HG03342 (cell line): ENCODE data around the gene SPEG.

Experiments
- ATAC-seq: cut with Tn5 transposase; IDR thresholded peaks from one replicate; pipeline ENCODE4 v1.9.1; 2021; ENCODE audit warnings: mild to moderate bottlenecking, moderate library complexity; ENCODE audit not compliant: unreplicated experiment

Gene SPEG

GRCh38 chr2:219509780-219510511 is 75.3 kb downstream of the SPEG start:
- peak; percentile 66 for ATAC-seq

- no peak for ATAC-seq
Observed at GRCh38 chr2:219510512-219511135, 76.0 kb downstream of the SPEG start.

GRCh38 chr2:219511547-219512325 is 77.1 kb downstream of the SPEG start:
- no peak for ATAC-seq

- no peak for ATAC-seq
Observed at GRCh38 chr2:219512524-219513216, 78.0 kb downstream of the SPEG start.

GRCh38 chr2:219513787-219514186 is 79.1 kb downstream of the SPEG start:
- no peak for ATAC-seq

DNA sequence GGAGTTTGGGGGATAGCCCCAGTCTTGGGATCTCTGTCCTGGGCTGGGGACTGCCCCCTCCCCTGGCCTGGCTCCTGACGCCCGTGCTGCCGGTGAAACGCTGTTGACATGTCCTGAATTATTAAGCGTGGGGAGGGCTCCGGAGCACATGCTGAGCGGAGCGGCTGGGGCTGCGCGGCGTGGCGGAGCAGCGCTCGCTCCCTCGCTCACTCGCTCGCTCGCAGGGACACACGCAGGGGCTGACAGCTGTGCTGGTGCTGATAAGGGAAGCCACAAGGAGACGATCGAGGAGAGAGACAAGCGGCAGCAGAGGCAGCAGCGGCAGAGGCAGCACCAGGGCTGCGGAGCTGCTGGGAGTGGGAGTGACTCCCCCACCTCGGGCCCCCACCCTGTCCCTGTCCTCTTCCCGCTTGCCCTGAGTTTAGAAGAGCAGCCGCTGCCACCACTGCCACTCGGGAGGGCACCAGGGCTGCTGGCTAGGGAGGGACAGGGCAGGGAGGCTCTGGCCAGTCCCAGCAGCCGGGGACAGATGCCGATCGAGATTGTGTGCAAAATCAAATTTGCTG is 79.6 kb downstream of the SPEG start, which contains the start of gene ASIC4:
ASIC4 (plus strand) TSS at position 287 of the 566 bp plus-strand sequence; CDS start at position 530, 243 bp downstream.
- ATAC-seq: no peak

DNA sequence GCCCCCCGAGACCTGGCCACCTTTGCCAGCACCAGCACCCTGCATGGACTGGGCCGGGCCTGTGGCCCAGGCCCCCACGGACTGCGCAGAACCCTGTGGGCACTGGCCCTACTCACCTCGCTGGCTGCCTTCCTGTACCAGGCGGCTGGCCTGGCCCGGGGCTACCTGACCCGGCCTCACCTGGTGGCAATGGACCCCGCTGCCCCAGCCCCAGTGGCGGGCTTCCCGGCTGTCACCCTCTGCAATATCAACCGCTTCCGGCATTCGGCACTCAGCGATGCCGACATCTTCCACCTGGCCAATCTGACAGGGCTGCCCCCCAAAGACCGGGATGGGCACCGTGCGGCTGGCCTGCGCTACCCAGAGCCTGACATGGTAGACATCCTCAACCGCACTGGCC is 80.2 kb downstream of the SPEG start:
- ATAC-seq: no peak

GRCh38 chr2:219515874-219516629 is 81.4 kb downstream of the SPEG start:
- ATAC-seq: no peak

DNA sequence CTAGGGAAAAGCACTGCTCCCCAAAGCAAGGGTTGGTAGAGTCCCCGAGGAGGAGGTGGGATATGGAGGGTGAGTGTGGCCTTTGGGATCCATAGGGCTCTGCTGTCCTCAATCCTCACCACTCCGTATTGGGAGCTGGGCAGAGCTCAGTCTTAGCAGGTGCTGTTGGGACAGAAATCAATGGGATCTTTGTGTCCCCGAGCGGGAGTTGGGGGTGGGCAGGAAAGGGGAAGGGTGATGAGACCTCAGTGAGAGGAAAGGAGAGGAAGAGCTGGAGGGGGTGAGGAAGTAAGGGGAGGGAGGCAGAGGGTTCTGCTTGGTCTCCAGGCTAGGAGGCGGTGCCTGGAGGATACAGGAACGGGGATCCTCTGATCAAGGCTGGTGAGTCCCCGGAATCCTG is 82.2 kb downstream of the SPEG start:
- no peak for ATAC-seq

- no peak for ATAC-seq
Observed at GRCh38 chr2:219517954-219518778, 83.5 kb downstream of the SPEG start.

- no peak for ATAC-seq
Observed at GRCh38 chr2:219519526-219519916, 84.9 kb downstream of the SPEG start.

DNA sequence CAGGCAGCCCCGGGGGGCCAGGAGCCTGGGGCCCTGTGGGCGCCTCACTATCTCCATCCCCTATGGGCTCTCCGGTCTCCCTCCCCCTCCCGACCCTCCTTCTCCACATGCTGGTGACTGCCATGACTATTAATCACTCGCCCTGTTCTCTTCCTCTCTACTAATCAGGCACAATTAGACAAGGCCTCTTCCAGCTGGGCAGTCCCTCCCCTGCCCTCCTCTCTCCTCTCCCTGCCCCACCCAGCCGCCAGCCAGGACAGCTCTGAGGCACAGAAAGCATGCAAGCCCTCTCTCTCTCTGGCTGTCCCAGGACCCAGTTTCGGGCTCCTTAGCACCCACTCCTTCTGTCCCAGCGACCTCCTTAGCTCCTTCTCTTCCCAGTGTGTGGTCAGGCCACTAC is 85.4 kb downstream of the SPEG start:
- no peak for ATAC-seq

DNA sequence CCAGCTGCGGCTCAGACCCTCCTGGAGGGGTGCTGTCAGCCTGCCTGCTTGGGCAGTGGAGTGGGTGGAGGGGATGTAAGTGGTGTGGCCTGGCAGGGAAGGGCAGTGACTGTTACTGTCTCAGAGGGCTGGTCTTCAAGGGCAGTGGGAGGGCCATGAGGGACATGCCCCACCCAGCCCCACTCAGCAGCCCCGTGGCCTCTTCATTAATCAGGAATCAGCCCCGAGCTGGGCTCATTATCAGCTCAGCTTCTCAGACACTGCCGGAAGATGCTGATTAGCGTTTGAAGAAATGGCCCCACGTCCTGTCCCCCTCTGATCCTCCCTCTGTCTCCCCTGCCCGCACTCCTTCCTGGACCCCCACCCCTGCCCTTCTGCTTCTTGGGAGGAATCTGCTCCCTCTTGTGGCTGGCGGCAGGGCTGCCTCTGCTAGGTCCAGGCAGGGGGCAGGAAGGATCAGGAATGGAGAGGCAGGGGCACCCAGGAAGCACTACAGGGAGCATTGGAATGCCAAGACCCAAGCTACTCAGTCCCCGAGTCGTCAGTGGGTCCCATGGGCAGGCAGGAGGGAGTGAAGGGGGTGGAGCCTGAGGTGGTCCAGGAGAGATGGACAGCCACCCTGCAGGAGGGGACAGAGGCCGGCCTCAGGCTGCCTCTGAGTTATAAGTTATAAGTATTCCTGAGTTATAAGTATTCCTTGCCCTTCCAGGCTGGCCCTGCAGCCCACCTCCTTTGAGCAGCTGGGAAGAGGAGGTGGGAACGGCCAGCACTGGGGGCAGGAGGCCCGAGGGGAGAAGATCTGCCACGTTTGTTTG is 86.6 kb downstream of the SPEG start:
- no peak for ATAC-seq

- ATAC-seq: no peak
Observed at GRCh38 chr2:219522111-219523030, 87.7 kb downstream of the SPEG start.

DNA sequence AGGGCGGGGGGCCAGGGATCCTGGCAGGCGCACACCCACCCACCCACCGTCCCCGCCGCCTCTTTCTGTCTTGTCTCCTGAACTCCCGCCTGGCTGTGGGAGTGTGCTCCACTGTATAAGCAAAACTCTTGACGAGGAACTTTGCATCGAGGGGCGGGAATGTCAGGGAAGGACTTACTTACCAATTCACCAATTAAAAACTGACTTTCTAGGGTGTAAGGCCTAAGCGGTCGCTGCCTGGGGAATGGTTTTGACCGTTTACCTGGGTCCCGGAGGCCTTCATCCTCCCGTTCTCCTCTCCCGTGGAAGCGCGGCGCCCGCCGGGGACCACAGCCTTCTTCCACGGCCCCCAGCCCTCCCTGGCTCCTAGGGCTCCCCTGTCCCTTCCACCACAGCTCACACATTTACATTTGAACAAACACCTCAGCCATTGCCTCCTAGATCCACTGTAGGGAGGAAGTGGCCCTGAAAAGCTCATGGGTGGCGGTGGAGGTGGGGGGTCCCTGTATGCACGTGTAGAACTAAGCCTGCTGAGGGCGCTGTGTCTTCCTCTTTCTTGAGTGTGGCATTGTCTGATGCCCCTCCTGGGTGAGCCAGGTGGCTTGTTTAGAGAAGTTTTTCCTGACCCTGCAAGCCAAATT is 88.5 kb downstream of the SPEG start:
- no peak for ATAC-seq

DNA sequence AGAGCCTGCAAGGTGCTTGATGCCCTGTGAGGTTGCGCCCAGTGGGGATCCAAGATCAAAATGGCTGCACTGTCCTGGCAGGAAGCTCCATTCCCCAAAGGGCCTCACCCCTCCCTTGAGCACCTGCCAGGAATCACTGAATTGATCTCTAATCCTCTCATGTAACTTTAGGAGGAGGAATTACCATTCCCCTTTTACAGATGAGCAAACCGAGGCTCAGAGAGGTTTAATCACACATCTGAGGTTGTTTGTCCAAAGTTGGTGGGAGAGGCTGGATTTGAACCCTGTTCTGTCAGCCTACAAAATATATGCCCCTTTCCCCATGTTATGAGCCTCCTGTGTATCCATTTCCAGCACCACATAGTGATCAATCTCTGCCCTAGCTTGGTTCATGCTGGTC is 90.2 kb downstream of the SPEG start:
- no peak for ATAC-seq
